Activated gamma-delta T cell treated with Interleukin-2 at 50 U/mL for 16 hours (primary cell): Measurements from ENCODE around the gene SERPINB1.
"Not testable (repeated sequence)": the region's sequence is repeated elsewhere in the genome, so short reads cannot be mapped to it uniquely, and the experiment has no call there.

Experiments used
- DNase-seq: peaks from one replicate; pipeline ENCODE4 v3.0.0-alpha.2; 2020

The SERPINB1 gene

DNA sequence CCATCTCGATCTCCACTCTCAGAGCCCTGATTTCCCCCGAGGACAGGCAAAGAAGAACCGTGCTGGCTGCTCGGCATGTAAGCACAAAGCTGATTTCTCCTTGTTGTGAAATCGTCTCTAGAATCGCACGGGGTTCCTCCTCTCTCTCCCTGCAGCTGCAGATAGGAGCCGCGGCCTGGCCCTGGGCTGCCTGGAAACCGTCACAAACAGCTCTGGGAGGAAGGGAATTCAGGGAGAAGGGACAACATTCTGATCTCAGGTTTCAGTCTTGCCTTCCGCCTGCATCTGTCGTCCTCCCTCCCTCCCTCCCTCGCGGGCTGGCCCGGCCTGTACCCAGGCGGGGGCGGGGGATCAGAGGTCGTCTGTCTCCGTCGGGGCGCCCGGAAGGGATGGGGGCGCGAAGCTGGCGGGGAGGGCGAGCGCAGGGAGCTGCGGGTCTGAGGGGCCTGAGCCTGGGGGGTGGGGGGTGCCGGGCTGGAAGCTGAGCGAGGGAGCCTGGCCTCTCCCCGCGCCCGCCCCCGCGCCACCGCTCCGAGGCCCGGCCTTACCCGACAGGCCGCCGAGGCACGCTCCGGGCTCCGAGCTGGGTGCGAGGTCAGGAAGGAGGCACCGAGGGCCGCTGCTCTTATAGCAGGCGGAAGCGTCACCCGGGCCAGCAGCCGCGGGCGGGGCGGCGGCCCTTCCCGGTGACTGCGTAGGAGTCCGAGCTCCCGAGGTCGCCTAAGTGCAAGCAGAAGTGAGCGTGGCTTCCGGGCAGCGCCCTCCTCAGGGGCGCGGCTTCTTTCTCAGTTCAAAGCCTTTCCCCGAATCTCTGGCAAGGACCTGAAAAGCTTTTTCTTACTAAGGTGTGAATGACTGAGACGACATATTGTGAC lies at the start of gene SERPINB1:
Gene SERPINB1, minus strand, starts transcription at position 600 of the 875 bp plus-strand sequence. CDS start 1,277 bp downstream, outside the sequence.
- peak; percentile 63 for DNase-seq

DNA sequence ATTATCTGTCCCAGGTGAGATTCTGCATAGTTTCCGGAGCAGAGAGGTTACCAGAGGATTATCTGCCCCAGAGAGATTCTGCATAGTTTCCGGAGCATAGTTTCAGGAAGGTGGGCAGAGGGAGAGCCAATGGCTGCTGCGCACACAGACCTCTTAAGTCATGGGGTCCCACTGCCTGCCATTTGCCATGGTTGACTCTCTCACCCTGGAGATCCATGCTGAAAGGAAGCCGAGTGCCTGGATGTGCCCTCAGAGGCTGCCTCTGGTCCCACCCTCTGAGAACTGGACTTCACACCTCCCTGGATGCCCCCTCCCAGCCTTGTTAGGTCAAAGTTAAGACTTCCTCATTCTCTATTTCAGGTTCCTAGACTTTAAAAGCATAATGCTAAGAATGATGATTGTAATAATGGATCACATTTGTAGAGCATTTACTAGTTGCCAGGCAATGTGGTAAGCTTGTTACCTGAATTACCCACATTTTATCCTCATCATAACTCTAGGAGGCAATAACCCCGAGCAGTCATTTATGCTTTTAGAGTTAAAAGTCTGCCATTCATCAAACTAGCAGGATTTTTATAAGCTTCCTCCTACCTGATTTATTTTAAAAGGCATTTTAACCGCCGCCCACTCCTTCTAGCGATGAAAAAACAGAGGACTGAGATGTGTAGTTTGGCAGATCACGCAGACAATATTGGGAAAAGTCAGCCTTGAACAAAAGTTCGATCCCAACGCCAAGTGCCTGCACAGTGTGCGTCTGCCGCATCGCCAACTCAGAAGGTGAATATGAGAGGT lies 49.5 kb upstream of the SERPINB1 start:
- DNase-seq: no peak

DNA sequence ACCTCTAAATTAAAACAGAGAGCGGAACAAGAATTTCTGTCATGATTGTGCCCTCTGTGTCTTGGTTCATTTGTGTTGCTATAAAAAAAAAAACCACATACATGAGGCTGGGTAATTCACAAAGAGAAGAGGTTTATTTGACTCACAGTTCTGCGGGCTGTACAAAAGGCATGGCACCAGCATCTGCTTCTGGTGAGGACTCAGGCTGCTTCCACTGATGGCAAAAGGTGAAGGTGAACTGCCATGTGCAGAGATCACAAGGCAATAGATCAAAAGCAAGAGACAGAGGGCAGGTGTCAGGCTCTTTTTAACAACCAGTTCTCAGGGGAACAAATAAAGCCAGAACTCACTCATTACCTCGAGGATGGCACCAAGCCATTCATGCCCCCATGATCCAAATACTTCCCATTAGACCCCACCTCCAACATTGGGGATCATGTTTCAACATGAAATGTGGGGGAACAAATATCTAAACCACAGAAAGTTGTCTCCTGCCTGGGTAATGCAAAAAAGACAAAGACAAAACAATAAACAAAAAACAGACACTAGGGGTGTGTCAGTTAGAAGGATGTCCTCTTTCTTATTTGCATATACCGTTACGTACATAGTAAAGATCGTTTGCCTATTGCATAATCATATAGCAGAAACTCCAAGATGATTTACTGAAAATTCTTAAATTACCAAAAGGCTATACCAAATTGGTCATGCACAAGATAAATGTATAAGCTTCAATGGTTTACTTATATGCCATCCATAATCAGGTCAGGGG lies 44.5 kb upstream of the SERPINB1 start:
- no peak for DNase-seq

DNA sequence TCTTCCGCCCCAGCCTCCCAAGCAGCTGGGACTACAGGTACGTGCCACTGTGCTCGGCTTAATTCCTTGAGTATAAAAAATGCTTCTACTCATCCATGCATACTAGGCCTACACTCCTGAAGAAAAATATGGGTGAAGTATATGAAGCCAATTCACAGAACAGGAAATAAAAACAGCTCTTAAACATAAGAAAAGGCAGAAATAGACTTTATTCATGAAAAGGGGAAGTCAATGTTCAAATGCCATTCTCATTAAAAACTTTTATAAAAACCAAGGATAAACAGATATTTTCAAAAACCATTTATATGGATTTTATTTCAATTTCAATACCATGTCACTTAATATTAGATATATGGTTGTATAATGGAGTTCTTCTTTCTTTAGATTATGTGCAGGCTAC lies 43.1 kb upstream of the SERPINB1 start:
- DNase-seq: no peak

DNA sequence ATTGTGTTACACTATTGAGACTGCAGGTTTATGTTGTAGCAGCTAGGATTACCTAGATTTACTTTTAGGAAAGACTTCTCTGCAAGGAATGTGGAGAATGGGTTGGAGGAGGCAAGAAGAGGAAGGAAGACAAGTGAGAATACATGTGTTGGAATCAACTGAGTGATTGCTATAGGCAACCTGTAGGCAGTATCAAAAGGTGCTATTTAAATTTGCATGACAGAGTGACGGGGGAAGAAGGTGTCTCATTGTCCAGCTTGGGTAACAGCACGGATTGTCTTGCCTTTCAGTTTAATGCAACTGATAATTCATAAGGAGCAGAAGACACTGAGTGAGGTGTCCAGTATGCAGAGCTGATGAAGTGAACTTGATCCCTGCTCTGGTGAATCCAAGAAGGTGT lies 42.0 kb upstream of the SERPINB1 start:
- no peak for DNase-seq

DNA sequence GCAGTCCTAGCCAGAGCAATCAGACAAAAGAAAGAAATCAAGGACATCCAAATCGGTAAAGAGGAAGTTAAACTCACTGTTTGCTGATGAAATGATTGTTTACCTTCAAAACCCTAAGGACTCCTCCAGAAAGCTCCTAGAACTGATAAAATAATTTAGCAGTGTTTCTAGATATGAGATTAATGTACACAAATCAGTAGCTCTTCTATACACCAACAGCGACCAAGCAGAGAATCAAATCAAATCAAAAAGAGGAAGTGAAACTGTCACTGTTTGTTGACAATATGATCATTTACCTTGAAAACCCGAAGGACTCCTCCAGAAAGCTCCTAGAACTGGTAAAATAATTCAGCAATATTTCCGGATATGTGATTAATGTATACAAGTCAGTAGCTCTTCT lies 39.8 kb upstream of the SERPINB1 start:
- no peak for DNase-seq

DNA sequence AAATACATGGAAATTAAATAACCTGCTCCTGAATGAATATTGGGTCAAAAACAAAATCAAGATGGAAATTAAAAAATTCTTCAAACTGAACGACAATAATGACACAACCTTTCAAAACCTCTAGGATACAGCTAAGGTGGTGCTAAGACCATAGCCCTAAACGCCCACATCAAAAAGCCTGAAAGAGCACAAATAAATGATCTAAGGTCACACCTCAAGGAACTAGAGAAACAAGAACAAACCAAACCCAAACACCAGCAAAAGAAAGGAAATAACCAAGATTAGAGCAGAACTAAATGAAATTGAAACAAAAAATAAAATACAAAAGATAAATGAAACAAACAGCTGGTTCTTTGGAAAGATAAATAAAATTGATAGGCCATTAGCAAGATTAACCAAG lies 38.5 kb upstream of the SERPINB1 start:
- DNase-seq: not testable (repeated sequence)

DNA sequence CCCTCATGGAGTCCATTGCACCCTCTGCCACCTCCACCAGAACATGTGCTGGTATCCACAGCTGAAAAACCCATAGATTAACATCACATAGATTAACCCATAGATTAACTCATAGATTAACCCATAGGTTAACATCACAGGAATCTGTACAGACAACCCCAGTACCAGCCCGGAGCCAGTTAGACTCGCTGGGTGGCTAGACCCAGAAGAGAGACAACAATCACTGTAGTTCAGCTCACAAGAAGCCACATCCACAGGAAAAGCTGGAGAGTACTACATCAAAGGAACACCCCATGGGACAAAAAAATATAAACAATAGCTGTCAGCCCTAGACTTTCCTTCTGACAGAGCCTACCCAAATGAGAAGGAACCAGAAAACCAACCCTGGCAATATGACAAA lies 36.3 kb upstream of the SERPINB1 start:
- no peak for DNase-seq

DNA sequence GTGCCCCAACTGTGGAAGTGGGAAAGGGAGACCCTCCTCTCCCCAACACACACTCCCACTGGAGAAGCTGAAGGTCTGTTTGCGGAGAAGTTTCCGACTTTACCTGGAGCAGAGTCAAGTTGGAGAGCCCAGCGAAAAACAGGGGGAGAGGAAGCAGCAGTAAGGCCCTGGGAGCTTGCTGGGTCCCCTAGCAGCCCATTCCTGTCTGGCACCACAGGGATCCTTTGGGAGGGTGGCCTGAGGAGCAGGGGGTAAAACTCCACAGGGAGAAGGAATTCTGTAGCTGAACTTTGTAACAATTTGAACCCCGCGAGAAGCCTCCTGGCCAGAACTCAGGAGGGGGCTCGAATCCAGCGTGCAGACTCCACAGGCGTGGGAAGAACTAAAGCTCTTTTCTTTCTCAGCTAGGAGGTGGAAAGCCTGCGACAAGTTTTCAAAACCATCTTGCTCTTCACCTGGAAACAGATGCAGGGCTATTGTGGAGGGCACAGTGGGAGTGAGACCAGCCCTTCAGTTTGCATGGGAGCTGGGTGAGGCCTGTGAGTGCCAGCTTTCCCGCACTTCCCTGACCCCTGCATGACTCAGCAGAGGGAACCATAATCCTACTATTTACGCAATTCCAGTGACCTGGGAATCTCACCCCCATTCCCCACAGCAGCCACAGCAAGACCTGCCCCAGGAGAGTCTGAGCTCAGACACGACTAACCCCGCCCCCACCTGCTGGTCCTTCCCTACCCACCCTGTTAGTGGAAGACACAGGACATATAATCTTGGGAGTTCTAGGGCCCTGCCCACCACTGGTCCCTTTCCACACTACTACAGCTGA lies 35.6 kb upstream of the SERPINB1 start:
- no peak for DNase-seq

DNA sequence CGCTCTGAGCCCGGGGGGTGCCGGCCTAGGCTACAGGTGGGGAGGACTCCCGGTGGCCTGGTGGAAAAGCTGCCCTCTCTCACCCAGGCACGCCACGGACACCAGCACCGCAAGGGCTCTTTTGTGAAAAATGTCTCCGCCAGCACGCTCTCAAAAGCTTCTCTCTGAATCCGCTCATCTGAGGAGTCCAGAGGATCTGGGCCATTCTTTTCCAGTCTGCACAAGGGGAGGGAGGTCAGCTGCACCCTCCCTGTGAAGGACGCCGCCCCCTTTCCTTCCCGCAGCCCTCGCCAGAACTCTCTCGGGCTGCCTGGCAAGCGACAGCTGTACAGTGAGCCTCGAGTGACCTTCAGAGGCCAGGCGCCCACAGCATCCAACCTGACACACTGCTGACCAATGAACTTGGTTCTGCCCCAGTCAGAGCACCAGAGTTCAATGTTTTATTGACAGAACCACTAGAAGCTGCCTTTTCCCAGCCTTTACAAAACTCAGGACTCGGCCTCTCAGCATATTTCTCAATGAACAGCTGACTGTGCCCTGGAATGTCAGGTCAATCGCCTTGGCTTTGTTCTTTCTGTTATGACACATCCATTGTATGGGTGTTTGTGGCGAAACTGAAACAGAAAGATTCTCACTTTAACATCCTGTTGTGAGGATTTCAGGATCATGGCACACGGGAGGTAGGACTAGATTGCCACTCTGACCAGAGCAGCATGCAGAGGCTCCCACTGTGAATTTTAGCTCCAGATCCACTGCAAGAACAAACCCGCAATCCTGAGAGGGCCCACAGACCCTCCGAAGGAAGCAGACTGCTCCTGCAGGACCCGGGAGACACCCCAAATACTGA lies 34.8 kb upstream of the SERPINB1 start:
- no peak for DNase-seq

DNA sequence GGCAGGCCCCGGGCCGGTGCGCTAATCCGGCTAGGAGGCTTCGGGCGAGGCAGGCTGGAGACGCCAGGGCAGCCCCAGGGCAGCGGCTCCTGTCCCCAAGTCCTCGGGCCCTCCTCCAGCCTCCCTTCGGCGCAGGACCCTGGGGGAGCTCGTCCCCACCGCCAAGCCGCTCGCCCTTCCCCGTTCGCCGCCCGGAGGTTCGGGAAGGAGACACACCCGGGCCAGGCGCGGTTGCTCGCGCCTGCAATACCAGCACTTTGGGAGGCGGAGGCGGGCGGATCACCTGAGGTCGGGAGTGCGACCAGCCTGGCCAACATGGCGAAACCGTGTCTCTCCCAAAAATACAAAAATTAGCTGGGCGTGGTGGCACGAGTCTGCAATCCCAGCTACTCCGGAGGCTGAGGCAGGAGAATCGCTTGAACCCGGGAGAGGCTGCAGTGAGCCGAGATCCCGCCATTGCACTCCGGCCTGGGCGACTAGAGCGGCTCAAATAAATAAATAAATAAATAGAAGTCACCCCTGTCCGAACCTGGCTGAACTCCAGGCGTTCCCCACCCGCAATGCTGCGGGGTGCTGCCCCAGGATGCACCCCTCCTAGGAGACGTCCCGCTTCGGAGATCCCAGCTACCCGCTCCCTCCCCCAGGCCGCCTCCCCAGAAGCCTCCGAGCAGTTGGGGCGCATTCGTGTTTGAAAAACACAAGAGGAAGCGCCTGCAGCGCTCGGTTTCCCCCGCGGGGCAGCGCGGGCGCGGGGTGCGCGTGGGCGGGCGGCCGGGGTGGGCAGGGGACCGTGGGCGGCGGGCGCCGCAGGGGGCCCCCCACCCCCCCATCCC lies 33.9 kb upstream of the SERPINB1 start:
- DNase-seq: peak; percentile 51

DNA sequence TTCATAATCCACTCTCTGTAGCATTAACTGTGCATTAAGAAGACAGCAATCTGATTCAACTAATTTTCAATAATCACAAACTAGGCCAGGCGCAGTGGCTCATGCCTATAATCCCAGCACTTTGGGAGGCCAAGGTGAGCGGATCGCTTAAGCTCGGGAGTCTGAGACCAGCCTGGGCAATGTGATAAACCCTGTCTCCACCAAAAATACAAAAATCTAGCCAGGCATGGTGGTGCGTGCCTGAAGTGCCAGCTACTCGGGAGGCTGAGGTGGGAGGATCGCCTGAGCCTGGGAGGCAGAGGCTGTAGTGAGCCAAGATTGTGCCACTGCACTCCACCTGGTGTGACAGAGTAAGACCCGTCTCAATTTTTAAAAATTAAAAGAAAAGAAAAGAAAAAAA lies 32.0 kb upstream of the SERPINB1 start:
- DNase-seq: no peak

DNA sequence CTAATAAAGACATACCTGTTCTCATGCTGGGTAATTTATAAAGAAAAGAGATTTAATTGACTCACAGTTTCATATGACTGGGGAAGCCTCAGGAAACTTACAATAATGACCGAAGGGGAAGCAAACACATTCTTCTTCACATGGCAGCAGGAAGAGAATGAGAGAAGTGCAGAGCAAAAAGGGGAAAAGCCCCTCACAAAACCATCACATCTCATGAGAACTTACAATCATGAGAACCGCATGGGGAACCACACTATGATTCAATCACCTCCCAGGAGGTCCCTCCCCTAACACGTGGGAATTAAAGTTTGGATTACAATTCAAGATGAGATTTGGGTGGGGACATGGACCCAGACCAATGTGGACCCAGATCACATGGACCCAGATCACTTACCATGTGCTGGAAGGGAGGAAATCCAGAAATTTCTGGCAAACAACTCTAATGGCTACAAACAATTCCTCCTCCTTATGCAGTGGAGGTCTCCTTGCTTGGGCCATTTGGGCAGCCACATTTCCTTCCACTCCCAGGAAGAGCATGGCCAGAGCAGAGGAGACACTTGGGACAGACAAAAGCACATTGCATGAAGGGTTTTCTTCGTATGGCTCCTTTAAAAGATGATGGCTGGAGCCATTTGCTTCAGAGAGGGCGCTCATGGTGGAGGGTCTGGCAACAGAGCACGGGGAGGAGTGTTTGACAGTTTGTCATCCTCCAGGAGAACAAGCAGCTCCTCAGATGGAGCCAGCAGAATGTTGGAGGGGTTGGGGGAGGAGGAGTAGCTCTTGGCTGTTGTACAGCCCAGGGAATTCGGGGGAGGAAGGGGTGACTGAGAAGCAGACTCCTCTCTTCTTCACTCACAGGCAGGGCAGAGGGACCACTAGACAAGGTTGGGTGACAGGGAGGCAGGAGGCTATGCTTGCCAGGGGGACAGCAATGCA lies 31.0 kb upstream of the SERPINB1 start:
- no peak for DNase-seq

DNA sequence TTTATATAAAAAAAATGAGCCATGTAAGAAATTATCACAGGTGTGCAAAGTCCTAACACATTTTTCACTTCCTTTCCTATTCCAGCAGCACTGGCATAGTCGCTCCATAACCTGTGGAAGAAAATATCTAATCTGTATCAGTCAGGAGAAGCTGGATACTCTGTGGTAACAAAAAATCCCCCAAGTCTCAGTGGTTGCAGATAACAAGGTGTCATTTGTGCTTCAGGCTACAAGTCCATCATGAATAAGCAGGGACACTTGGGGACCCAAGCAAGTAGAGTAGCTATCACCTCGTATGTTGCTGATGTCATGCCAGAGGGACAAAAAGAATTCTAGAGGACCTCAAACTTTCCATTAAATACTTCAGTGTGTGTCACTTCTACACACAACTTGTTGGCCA lies 30.3 kb upstream of the SERPINB1 start:
- no peak for DNase-seq

DNA sequence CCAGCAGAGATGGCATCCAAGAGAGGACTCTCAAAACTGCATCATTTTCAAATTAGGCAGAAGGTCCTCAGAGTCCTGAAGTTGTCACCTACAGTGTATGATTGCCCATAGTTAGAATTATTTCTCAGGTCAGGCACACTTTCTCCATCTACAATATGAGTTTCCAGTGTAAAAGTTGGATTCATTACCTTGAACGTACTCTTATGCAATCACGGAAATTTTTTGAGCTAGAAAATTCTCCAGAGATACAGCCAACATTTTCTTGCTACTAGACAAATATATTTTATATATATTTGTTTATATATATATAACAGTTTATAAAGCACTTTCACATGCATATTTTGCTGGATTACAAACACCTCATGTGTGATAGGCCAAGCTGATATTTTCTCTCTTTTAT lies 29.4 kb upstream of the SERPINB1 start:
- no peak for DNase-seq

DNA sequence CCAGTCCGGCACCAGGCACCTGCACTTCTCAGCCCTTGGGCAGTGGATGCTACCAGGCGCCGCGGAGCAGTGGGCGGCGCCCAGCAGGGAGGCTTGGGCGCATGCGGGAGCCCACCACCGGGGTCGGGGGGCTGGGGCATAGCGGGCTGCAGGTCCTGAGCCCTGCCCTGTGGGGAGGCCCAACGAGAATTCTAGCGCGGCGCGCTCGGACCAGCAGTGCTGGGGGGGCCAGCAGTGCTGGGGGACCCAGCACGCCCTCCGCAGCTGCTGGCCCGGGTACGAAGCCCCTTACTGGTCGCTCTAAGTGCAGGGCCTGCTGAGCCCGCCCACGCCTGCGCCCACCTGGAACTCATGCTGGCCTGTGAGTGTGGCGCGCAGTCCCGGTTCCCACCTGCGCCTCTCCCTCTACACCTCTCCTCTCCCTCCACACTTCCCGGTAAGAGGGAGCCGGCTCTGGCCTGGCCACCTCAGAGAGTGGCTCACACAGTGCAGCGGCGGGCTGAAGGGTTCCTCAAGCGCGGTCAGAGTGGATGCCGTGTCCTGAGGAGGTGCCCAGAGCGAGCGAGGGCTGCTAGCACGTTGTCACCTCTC lies 28.5 kb upstream of the SERPINB1 start:
- no peak for DNase-seq

DNA sequence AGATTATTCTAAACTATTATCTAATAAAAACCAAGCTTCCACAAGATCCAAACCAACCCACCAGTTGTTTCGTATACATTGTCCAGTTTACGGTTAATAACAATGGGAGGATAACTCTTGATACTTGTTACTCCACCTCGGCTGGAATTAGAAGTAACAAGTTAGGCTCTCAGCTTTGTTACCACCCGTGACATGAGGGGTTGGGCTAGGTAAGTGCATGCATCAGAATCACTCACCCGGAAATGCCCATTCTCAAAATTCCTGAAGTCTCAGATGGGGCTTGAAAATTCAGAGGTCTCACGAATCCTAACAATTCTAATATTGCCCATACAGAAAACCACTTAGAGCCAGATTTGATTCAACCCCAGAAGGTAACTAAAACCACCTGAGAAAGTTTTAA lies 27.0 kb upstream of the SERPINB1 start:
- no peak for DNase-seq

DNA sequence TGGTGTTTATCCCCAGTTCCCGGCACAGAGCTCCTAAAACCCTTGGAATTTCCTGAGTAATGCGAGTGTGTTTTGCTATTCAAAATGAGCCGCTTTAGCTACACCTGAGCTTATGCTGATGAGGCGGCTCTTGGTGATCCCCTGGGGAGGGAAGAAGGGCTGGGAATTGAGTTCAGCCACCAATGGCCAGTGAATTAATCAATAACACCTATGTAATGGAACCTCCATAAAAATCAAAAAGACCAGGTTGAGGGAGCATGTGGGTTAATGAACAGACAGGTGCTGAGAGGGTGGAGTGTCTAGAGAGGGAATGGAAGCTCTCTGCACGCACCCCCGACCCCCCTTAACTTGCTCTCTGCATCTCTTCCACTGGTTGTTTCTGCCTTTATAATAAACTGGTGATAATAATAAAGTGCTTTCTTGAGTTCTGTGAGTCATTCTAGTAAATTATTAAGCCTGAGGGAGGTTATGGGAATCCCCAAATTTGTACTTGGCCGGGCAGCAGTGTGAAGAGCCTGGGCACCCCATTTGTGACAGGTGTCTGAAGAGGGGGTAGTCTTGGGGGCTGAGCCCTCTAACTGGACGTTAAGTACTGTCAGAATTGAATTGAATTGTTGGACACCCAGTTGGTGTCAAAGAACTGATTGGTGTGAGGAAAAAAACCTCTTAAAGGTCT lies 24.6 kb upstream of the SERPINB1 start:
- DNase-seq: no peak
